ENCODE measurements around the gene MS4A4E. TPM values are rescaled to one million over a fixed set of nuclear protein-coding genes. Genes with fewer than 3 reads are reported as not detected.

Gene MS4A4E
- total and polyA plus RNA-seq, 2 of the 13 experiments (the other 11 are each of a cell fraction or from before 2014, with no cell fraction given), result not detected

- TF ChIP-seq ZNF513 (CRISPR knock-in tag; conservative IDR thresholded peaks at IDR 0.05) (no peak), ZNF615 (CRISPR knock-in tag; IDR thresholded peaks at IDR 0.05; ENCODE audit: borderline replicate concordance) (no peak), ZNF691 (CRISPR knock-in tag; IDR thresholded peaks at IDR 0.05; ENCODE audit: borderline replicate concordance, low read depth) (no peak), TOPORS (CRISPR knock-in tag; IDR thresholded peaks at IDR 0.05) (no peak), ZNF280B (CRISPR knock-in tag; IDR thresholded peaks at IDR 0.05; ENCODE audit: borderline replicate concordance) (no peak)
Observed at GRCh38 chr11:60165538-60165937, 77.4 kb downstream of the MS4A4E start (continued).

- Histone ChIP-seq H3K9me3 (ENCODE audit: low read length) (no peaks in the 10 kb centered on the region), H3K9ac (ENCODE audit: insufficient read depth, low read depth, low read length) (no peak overlapping the region), H3K27me3 (ENCODE audit: control insufficient read depth in 1 of 2, insufficient read depth in 2 of 2, low read length in 2 of 2) (no peaks in the 10 kb centered on the region; a peak in 1 of 5 replicates), H3K4me2 (ENCODE audit: low read depth, low read length) (no peak overlapping the region), H3K36me3 (replicated peaks in 1 of 2; ENCODE audit: control insufficient read depth in 1 of 2, insufficient read depth in 2 of 2, low read length in 2 of 2) (no peaks in the 10 kb centered on the region), H3K27ac (ENCODE audit: extremely low read length, insufficient read depth, low read length) (no peak overlapping the region), H3K4me3 (replicated peaks in 1 of 3; ENCODE audit: insufficient read depth in 1 of 3, low read depth in 2 of 3, low read length in 3 of 3) (no peak overlapping the region), H4K20me1 (ENCODE audit: insufficient read depth, low read length) (no peaks in the 10 kb centered on the region), H3K4me1 (ENCODE audit: insufficient read depth, low read length) (no peaks in the 10 kb centered on the region), H3K79me2 (ENCODE audit: insufficient read depth, low read length) (no peaks in the 10 kb centered on the region), H2AFZ (ENCODE audit: low read length) (no peak overlapping the region)
- ChIA-PET POLR2A (no interaction called here), CTCF (ENCODE audit: low intra/inter-chr PET ratio, low total read pairs) (no interaction called here)
- intact Hi-C loops (cut with micrococcal nuclease; ENCODE audit: unreplicated experiment), result no loop called here
- DNase-seq (ENCODE audit: low spot score) (no peak), FAIRE-seq (no peak), ATAC-seq (no peak)
- TF ChIP-seq MAFK (conservative IDR thresholded peaks at IDR 0.05 in 1 of 2, IDR thresholded peaks at IDR 0.05 in 1 of 2; ENCODE audit: low read length in 2 of 2), result no peak
- no peak for TF ChIP-seq ZGPAT (CRISPR knock-in tag; IDR thresholded peaks at IDR 0.05)
- no peak for TF ChIP-seq ZNF264 (CRISPR knock-in tag; IDR thresholded peaks at IDR 0.05)
- TF ChIP-seq KDM5B (CRISPR knock-in tag; IDR thresholded peaks at IDR 0.05; ENCODE audit: borderline replicate concordance), result no peak
- TF ChIP-seq REPIN1 (CRISPR knock-in tag; IDR thresholded peaks at IDR 0.05; ENCODE audit: borderline replicate concordance, low read depth), result no peak
- TF ChIP-seq ZNF3 (CRISPR knock-in tag; IDR thresholded peaks at IDR 0.05), result no peak
- no peak for TF ChIP-seq ZNF451 (CRISPR knock-in tag; IDR thresholded peaks at IDR 0.05)
- in situ Hi-C loops (cut with HindIII; ENCODE audit: extremely low pct_ligation_motif_present, low pct_unique_long_range_greater_than_20kb), result no loop called here
- BruUV-seq (replicated peaks), result no TSS peak
- 8% methylated on average over 1 of the region's 1 CpG for WGBS (ENCODE audit: low lambda C conversion rate)
Observed at GRCh38 chr11:60164550-60165075, 78.3 kb downstream of the MS4A4E start.

Measured in HepG2 (cell line).